Measurements from ENCODE around the gene FHAD1. TPM values are rescaled to one million over a fixed set of nuclear protein-coding genes. Genes with fewer than 3 reads are reported as not detected.

Gene FHAD1
- total and polyA plus RNA-seq, 9 of the 15 experiments (the other 6 are each of a cell fraction or from before 2014, with no cell fraction given) = 0.32 to 2.1 (median 1.5) TPM; not detected in 1

DNA sequence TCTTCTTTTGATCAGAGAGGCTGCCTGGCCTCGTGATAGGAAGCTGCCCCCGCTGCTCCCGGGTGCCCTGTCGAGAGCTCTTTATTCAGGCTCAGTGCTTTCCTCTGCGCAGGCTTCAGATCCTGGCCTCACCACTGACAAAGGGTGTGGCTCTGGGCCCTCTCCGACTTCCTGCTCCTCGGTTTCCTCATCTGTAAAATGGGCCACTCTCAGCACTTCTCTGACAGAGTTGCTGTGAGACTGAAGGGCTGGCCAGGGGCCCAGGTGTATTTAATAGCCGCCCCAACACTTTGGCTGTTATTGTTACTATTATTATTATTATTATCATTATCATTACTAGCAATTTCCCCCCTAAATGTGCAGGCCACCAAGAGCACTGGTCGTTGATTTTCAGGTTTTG is 101.6 kb downstream of the FHAD1 start:
- no TSS peak for BruUV-seq (replicated peaks)
- in situ Hi-C loops (cut with MboI) = no loop called here
- no peak for TF ChIP-seq ATF4 (CRISPR knock-in tag; IDR thresholded peaks at IDR 0.05)
- TF ChIP-seq RBM25 (IDR thresholded peaks at IDR 0.05; ENCODE audit: low read depth, low read length, severe bottlenecking) = peak; percentile 86
- no peak for TF ChIP-seq ZBTB49 (CRISPR knock-in tag; IDR thresholded peaks at IDR 0.05; ENCODE audit: borderline replicate concordance)
- TF ChIP-seq, protein P1, sequence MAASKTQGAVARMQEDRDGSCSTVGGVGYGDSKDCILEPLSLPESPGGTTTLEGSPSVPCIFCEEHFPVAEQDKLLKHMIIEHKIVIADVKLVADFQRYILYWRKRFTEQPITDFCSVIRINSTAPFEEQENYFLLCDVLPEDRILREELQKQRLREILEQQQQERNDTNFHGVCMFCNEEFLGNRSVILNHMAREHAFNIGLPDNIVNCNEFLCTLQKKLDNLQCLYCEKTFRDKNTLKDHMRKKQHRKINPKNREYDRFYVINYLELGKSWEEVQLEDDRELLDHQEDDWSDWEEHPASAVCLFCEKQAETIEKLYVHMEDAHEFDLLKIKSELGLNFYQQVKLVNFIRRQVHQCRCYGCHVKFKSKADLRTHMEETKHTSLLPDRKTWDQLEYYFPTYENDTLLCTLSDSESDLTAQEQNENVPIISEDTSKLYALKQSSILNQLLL (CRISPR knock-in tag; IDR thresholded peaks at IDR 0.05; ENCODE audit: borderline replicate concordance) = no peak
- TF ChIP-seq, protein P2, sequence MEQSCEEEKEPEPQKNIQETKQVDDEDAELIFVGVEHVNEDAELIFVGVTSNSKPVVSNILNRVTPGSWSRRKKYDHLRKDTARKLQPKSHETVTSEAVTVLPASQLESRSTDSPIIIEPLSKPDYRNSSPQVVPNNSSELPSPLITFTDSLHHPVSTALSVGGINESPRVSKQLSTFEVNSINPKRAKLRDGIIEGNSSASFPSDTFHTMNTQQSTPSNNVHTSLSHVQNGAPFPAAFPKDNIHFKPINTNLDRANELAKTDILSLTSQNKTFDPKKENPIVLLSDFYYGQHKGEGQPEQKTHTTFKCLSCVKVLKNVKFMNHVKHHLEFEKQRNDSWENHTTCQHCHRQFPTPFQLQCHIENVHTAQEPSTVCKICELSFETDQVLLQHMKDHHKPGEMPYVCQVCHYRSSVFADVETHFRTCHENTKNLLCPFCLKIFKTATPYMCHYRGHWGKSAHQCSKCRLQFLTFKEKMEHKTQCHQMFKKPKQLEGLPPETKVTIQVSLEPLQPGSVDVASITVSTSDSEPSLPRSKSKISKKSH (CRISPR knock-in tag; IDR thresholded peaks at IDR 0.05) = no peak
- no peak for TF ChIP-seq NR4A1 (CRISPR knock-in tag; IDR thresholded peaks at IDR 0.05)
- no peak for TF ChIP-seq NR4A1 (tag; IDR thresholded peaks at IDR 0.05)
- no peak for TF ChIP-seq KAT8 (IDR thresholded peaks at IDR 0.05; ENCODE audit: low read depth)
- TF ChIP-seq ETV6 (IDR thresholded peaks at IDR 0.05; ENCODE audit: borderline replicate concordance in 1 of 2, low read depth in 2 of 2, low read length in 1 of 2) = no peak
- no peak for TF ChIP-seq ETV6 (CRISPR knock-in tag; IDR thresholded peaks at IDR 0.05; ENCODE audit: borderline replicate concordance)
- TF ChIP-seq BCOR (IDR thresholded peaks at IDR 0.05) = peak; percentile 42; the same call in 1 of the 2 replicates
- TF ChIP-seq SLC30A9 (CRISPR knock-in tag; IDR thresholded peaks at IDR 0.05) = no peak
- TF ChIP-seq RCOR1 (IDR thresholded peaks at IDR 0.05; ENCODE audit: borderline replicate concordance in 1 of 2, low read depth in 2 of 2, low read length in 2 of 2) = 0 out of 4 replicates have a peak, but pooled peaks of 1 of the 2 experiments have one; percentile 34
- TF ChIP-seq, protein P3, sequence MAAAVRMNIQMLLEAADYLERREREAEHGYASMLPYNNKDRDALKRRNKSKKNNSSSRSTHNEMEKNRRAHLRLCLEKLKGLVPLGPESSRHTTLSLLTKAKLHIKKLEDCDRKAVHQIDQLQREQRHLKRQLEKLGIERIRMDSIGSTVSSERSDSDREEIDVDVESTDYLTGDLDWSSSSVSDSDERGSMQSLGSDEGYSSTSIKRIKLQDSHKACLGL (CRISPR knock-in tag; IDR thresholded peaks at IDR 0.05; ENCODE audit: borderline replicate concordance, poor library complexity, severe bottlenecking) = no peak
- TF ChIP-seq RNF2 (IDR thresholded peaks at IDR 0.05) = no peak
- TF ChIP-seq, protein P4, sequence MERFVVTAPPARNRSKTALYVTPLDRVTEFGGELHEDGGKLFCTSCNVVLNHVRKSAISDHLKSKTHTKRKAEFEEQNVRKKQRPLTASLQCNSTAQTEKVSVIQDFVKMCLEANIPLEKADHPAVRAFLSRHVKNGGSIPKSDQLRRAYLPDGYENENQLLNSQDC (CRISPR knock-in tag; IDR thresholded peaks at IDR 0.05) = no peak

More for the DNA sequence above, 101.6 kb downstream of the FHAD1 start:
- CTCF ChIA-PET (ENCODE audit: low intra/inter-chr PET ratio) = no interaction called here
- Histone ChIP-seq H3K27ac (ENCODE audit: extremely low read depth, low read depth, low read length) (no peak overlapping the region), H3K9me1 (ENCODE audit: control insufficient read depth, insufficient read depth, low read length) (no peaks in the 10 kb centered on the region), H3K4me3 (no peak overlapping the region), H3K9me3 (replicated peaks; ENCODE audit: control insufficient read depth, insufficient read depth, low read depth, low read length) (no peaks in the 10 kb centered on the region), H3K79me2 (ENCODE audit: control insufficient read depth, insufficient read depth, low read length) (no peaks in the 10 kb centered on the region), H3K4me2 (ENCODE audit: insufficient read depth, low read length) (no peak overlapping the region), H4K20me1 (replicated peaks; ENCODE audit: control insufficient read depth, insufficient read depth, low read length) (no peaks in the 10 kb centered on the region), H3K9ac (ENCODE audit: insufficient read depth in 1 of 2, low read depth in 2 of 2, low read length in 2 of 2) (no peak overlapping the region), H3K4me1 (replicated peaks in 1 of 2; ENCODE audit: control insufficient read depth in 2 of 2, insufficient read depth in 2 of 2, low read length in 2 of 2) (peaks cover 32 to 34% of the 10 kb centered on the region in 2 experiments), H3K27me3 (ENCODE audit: control insufficient read depth in 2 of 2, insufficient read depth in 2 of 2, low read length in 2 of 2) (no peaks in the 10 kb centered on the region), H3K36me3 (ENCODE audit: control insufficient read depth, insufficient read depth, low read length) (no peaks in the 10 kb centered on the region), H2AFZ (ENCODE audit: low read depth, low read length) (no peak overlapping the region)
- POLR2A ChIA-PET = interaction anchor here (0.6 kb wide), 2 partner anchors 73 to 211 kb away, joined by 3 read pairs; no protein-coding TSS in a partner anchor
- DNase-seq (ENCODE audit: extremely low read depth in 1 of 4, low spot score in 3 of 4) (no peak), ATAC-seq (no peak), FAIRE-seq (no peak)
- intact Hi-C loops (cut with micrococcal nuclease) = no loop called here
- WGBS (ENCODE audit: insufficient coverage, low coverage, missing lambda C conversion rate) = 73% methylated on average over 9 of the region's 9 CpGs

All from K562 (cell line).